Parietal lobe (tissue), 1 donor: Measurements from ENCODE around the gene PLXNC1. TPM values are rescaled to one million over a fixed set of nuclear protein-coding genes. Genes with fewer than 3 reads are reported as not detected.

ENCODE experiments used
- total RNA-seq: library from RNA; depleted of rRNA; stranded (reverse); fragments of >200 nt; gene quantifications from one replicate; pipeline ENCODE4 v1.2.3, GENCODE V29; 2014

Gene PLXNC1
- total RNA-seq = 65.4 TPM

GRCh38 chr12:94147991-94148738 is at the start of gene PLXNC1:
Gene PLXNC1 (plus strand): TSS chr12:94148577. CDS start chr12:94148972, 395 bp downstream.

